Activated CD8-positive, alpha-beta T cell treated with anti-CD3 and anti-CD28 coated beads for 36 hours (primary cell): ENCODE data around the gene PRPS2. TPM values are rescaled to one million over a fixed set of nuclear protein-coding genes. Genes with fewer than 3 reads are reported as not detected.
A peak's percentile ranks its signal among the peaks of the same experiment; 100 is the strongest.

ENCODE experiments used
- ATAC-seq: fragments of 200-7000 bp; cut with Tn5 transposase; one replicate; pipeline ENCODE4 v1.10.0; 2021; ENCODE audit warnings: mild to moderate bottlenecking, moderate library complexity
- CTCF ChIA-PET: fragments of 350-600 bp; sonication (Branson Sonifier 250); formaldehyde crosslinking; loops from one replicate; lab custom pipeline; 2021; ENCODE audit warnings: antibody characterized with exemption; lab: Charles Lee
- POLR2A ChIA-PET: fragments of 350-600 bp; sonication (Branson Sonifier 250); formaldehyde crosslinking; loops from one replicate; lab custom pipeline; 2021; ENCODE audit warnings: antibody characterized with exemption; lab: Charles Lee
- DNase-seq: peaks from one replicate; pipeline ENCODE4 v3.0.0-alpha.2; 2020
- H3K27ac Mint-ChIP-seq: one replicate; pipeline ENCODE4 v1.8.0; 2021; ENCODE audit warnings: mild to moderate bottlenecking, mixed read lengths
- H3K27me3 Mint-ChIP-seq: one replicate; pipeline ENCODE4 v1.8.0; 2021; ENCODE audit warnings: mixed read lengths
- H3K36me3 Mint-ChIP-seq: one replicate; pipeline ENCODE4 v1.8.0; 2021; ENCODE audit warnings: low read depth, mixed read lengths
- H3K4me1 Mint-ChIP-seq: one replicate; pipeline ENCODE4 v1.8.0; 2021; ENCODE audit warnings: low read depth, mixed read lengths
- H3K4me3 Mint-ChIP-seq: one replicate; pipeline ENCODE4 v1.8.0; 2021; ENCODE audit warnings: mild to moderate bottlenecking, moderate library complexity, mixed read lengths
- H3K9me3 Mint-ChIP-seq: one replicate; pipeline ENCODE4 v1.8.0; 2021; ENCODE audit warnings: mixed read lengths
- CTCF ChIP-seq: fragments of 200-600 bp; IDR thresholded peaks from one replicate; pipeline ENCODE4 v1.8.0; 2022; ENCODE audit warnings: antibody characterized with exemption, mild to moderate bottlenecking
- intact Hi-C: fragments of 100-400 bp; cut with micrococcal nuclease; formaldehyde crosslinking; loops from one replicate; pipeline ENCODE4 v1.10.0; 2022
- total RNA-seq, 2 experiments: library from RNA; stranded (reverse); gene quantifications; one replicate each; pipeline ENCODE4 v1.2.3, GENCODE V29; 2021

PRPS2 gene
- total RNA-seq, 2 experiments from 2014 or later: 110 to 114 TPM

DNA sequence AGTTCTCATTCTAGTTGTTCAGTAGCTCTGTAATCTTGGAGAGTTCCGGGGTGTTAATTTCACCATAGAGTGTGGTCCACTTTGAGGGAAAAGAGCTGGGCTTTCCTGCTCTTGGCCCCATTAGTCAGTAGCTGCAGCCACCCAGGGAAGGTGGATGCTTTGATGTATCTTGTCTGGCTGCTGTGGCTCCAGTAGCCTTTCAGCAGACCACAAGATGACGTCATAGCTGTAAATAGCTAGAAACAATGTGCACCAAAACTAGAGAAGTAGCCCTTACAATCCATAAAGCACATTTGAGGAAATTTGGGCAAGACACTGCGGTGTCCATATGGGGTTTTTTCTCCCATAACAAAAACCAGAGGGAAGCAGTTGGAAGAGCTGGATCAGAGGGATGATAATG, 32.9 kb upstream of the PRPS2 start:
- ATAC-seq (no peak), DNase-seq (no peak)
- H3K4me3 Mint-ChIP-seq: no peak overlapping the region
- peaks cover 1% of the 10 kb centered on the region for H3K27me3 Mint-ChIP-seq
- no peaks in the 10 kb centered on the region for H3K9me3 Mint-ChIP-seq
- no peaks in the 10 kb centered on the region for H3K36me3 Mint-ChIP-seq
- CTCF ChIA-PET: interaction anchor here (1.0 kb wide), 1 partner anchor 12 kb away, joined by 3 read pairs; no protein-coding TSS in a partner anchor
- POLR2A ChIA-PET: no interaction called here
- no peak for TF ChIP-seq CTCF
- intact Hi-C loops: no loop called here
- H3K4me1 Mint-ChIP-seq: no peaks in the 10 kb centered on the region
- no peak overlapping the region for H3K27ac Mint-ChIP-seq

DNA sequence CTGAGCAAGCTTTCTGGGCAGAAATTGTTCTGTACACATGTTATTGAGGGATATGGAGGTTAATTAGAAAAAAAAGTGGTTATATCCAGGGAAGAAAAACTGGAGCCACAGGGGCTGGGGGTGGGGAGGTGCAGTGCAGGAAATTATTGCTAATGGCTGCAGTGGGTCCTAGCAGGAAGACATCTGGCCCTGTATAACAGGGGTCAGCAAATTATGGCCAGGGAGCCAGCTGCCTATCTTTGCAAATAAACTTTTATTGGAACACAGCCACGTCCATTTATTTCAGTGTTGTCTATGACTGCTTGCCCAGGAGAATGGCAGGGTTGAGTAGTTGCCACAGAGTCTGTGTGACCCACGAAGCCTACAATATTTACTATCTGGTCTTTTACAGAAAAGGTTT, 23.4 kb upstream of the PRPS2 start:
- H3K4me3 Mint-ChIP-seq: no peak overlapping the region
- no peaks in the 10 kb centered on the region for H3K36me3 Mint-ChIP-seq
- ChIA-PET CTCF (no interaction called here), POLR2A (no interaction called here)
- ATAC-seq (no peak), DNase-seq (no peak)
- TF ChIP-seq CTCF: no peak
- H3K27ac Mint-ChIP-seq: no peak overlapping the region
- intact Hi-C loops: no loop called here
- H3K4me1 Mint-ChIP-seq: peaks cover 2% of the 10 kb centered on the region
- no peaks in the 10 kb centered on the region for H3K9me3 Mint-ChIP-seq
- H3K27me3 Mint-ChIP-seq: peaks cover 8% of the 10 kb centered on the region

DNA sequence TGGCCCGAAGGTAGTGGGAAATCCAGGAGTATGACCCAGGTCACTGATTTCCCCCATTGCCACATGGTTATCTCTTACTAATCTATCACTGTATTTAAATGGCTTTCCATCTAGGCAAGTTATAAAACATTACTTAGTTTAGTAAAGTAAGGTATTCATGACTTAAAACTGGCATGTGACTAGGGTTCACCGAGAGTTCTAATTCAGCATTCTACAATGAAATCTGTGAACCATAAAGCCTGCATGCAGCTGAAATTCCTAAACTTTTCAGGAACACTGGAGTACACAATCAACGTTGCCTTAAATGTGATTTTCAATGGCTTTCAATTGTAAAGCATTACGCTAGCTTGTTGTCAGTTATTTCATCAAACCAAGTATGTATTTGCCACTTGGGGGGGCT, 22.7 kb upstream of the PRPS2 start:
- Mint-ChIP-seq H3K4me1 (peaks cover 2% of the 10 kb centered on the region), H3K4me3 (no peak overlapping the region), H3K27ac (no peak overlapping the region), H3K9me3 (no peaks in the 10 kb centered on the region), H3K36me3 (no peaks in the 10 kb centered on the region), H3K27me3 (peaks cover 10% of the 10 kb centered on the region)
- POLR2A ChIA-PET: no interaction called here
- intact Hi-C loops: no loop called here
- DNase-seq (no peak), ATAC-seq (no peak)
- CTCF ChIA-PET: interaction anchor here (2.2 kb wide), 1 partner anchor 16 kb away, joined by 10 read pairs; no protein-coding TSS in a partner anchor
- no peak for TF ChIP-seq CTCF

- ATAC-seq: no peak
- no peak overlapping the region for H3K4me3 Mint-ChIP-seq
- peak; percentile 65 for TF ChIP-seq CTCF
Observed at GRCh38 chrX:12770440-12770839, 20.8 kb upstream of the PRPS2 start.

GRCh38 chrX:12771445-12772069, 19.7 kb upstream of the PRPS2 start:
- Mint-ChIP-seq H3K36me3 (no peaks in the 10 kb centered on the region), H3K27me3 (peaks cover 10% of the 10 kb centered on the region), H3K4me3 (no peak overlapping the region), H3K4me1 (peaks cover 2% of the 10 kb centered on the region), H3K27ac (no peak overlapping the region), H3K9me3 (no peaks in the 10 kb centered on the region)
- intact Hi-C loops: loop anchor here (2.0 kb wide), 1 partner anchor 63 kb away; no protein-coding TSS in a partner anchor
- ATAC-seq (peak; percentile 100), DNase-seq (peak; percentile 84)
- ChIA-PET CTCF (interaction anchor here (0.6 to 4.0 kb wide), 27 partner anchors 9 to 1240 kb away, joined by 3 to 35 read pairs (median 5); partner anchors contain the start of gene PRPS2), POLR2A (interaction anchor here (0.6 kb wide), 1 partner anchor 59 kb away, joined by 3 read pairs; no protein-coding TSS in a partner anchor)
- TF ChIP-seq CTCF: peak; percentile 63

More at GRCh38 chrX:12770440-12770839, 20.8 kb upstream of the PRPS2 start:
- Mint-ChIP-seq H3K4me1 (peaks cover 2% of the 10 kb centered on the region), H3K27me3 (peaks cover 10% of the 10 kb centered on the region), H3K9me3 (no peaks in the 10 kb centered on the region), H3K36me3 (no peaks in the 10 kb centered on the region), H3K27ac (no peak overlapping the region)
- ChIA-PET CTCF (interaction anchor here (0.6 to 4.0 kb wide), 23 partner anchors 9 to 175 kb away, joined by 3 to 35 read pairs (median 6); partner anchors contain the start of gene PRPS2), POLR2A (no interaction called here)
- intact Hi-C loops: loop anchor here (2.0 kb wide), 1 partner anchor 62 kb away; no protein-coding TSS in a partner anchor
- no peak for DNase-seq
